Activated CD4-positive, alpha-beta T cell treated with anti-CD3 and anti-CD28 coated beads for 48 hours (primary cell): ENCODE results near the gene CEP68.

Experiments
- DNase-seq: peaks from one replicate; pipeline ENCODE4 v3.0.0-alpha.2; 2020

CEP68 gene

GRCh38 chr2:65134158-65134557 is 77.9 kb downstream of the CEP68 start:
- no peak for DNase-seq

GRCh38 chr2:65136253-65136652 is 80.0 kb downstream of the CEP68 start:
- DNase-seq: no peak
